HUES64 (cell line): ENCODE measurements around the gene PAIP2B. TPM values are rescaled to one million over a fixed set of nuclear protein-coding genes. Genes with fewer than 3 reads are reported as not detected.

Source experiments
- H3K27ac ChIP-seq: 2 replicates; pipeline ENCODE4 v1.7.0; 2013; ENCODE audit warnings: low read depth, low read length, inconsistent platforms
- H3K27me3 ChIP-seq: 2 replicates; pipeline ENCODE4 v1.6.1; 2013; ENCODE audit warnings: mild to moderate bottlenecking, low read length; ENCODE audit not compliant: insufficient read depth
- H3K36me3 ChIP-seq: 2 replicates; pipeline ENCODE4 v1.6.1; 2013; ENCODE audit warnings: mild to moderate bottlenecking, low read length; ENCODE audit not compliant: insufficient read depth
- H3K4me1 ChIP-seq: 2 replicates; pipeline ENCODE4 v1.6.1; 2013; ENCODE audit warnings: mild to moderate bottlenecking, low read length, moderate library complexity; ENCODE audit not compliant: insufficient read depth
- H3K4me3 ChIP-seq: 2 replicates; pipeline ENCODE4 v1.5.1; 2013; ENCODE audit warnings: mild to moderate bottlenecking, low read length, moderate library complexity
- H3K9ac ChIP-seq: 2 replicates; pipeline ENCODE4 v1.6.1; 2013; ENCODE audit warnings: mild to moderate bottlenecking, low read depth, low read length
- H3K9me3 ChIP-seq: 2 replicates; pipeline ENCODE4 v1.6.1; 2013; ENCODE audit warnings: low read depth, low read length; ENCODE audit not compliant: insufficient read depth
- WGBS: fragments of 150-250, 120-280 bp; methylation state at CpG from one replicate; pipeline ENCODE4 v1.1.7; 2013; ENCODE audit warnings: missing lambda C conversion rate; 5-methylcytosine and 5-hydroxymethylcytosine counted together
- polyA plus RNA-seq, 2 experiments: library from polyadenylated mRNA; stranded (reverse); fragments of 50-300 nt; gene quantifications; one replicate each; pipeline ENCODE4 v1.2.3, GENCODE V29; 2013

The PAIP2B gene, protein sequence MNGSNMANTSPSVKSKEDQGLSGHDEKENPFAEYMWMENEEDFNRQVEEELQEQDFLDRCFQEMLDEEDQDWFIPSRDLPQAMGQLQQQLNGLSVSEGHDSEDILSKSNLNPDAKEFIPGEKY
- polyA plus RNA-seq (2013, experiment 1 of 2): 5.8 TPM
- 7.7 TPM for polyA plus RNA-seq (2013, experiment 2 of 2)

DNA sequence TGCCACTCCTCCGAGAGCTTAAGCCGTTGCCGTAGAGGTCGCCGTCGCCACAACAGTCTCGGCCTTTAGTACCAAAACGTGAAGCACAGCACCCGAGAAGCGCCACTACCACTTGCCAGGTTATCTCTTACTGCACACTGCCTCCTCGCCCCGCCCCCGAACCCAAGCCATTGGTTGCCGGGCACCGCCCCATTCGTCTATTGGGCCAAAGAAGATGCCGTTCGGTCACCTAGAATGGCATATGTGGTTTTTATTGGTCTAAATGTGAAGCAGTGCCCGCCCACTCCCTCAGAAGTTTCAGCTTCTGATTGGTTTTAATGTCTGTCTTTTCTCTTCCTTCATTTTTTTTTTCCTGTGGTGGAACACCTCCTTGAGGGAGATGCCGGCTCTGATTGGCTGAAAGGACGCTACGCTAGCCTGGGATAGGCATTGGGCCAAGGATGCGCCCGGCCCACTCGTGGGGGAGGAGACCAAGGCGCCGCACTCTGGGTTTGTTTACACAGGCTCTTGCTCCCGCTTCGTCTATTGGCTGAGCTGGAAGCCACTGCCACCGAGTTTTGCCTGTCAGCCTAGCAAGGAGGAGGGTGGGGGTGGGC lies at the start of gene PAIP2B:
PAIP2B (minus strand) TSS at position 139 of the 596 bp plus-strand sequence. CDS start 24,514 bp downstream, outside the sequence.
- under 1% methylated on average over 30 of the region's 30 CpGs for WGBS
- H3K4me3 ChIP-seq: peak within 1 kb of the TSS; percentile 85

DNA sequence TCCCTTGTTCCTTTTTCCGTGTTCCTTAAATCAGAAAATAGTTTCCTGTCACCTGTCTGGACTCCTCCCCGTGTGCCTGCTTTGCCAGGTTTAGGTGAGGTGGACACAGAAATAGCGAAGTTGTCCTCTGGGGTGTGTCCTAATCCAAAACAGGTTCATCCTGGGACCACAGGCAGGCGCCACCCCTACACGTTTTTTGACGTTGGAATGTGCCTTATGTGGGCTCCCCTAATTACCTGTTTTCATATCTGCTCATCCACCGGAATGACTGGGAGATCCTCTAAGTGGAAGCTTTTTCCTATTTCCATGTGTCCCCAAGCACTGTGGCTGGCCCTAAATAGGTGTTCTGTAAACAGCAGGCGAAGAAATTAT lies 49.0 kb upstream of the PAIP2B start:
- WGBS: 66% methylated on average over 8 of the region's 8 CpGs
- no peak overlapping the region for H3K27ac ChIP-seq

More for the DNA sequence above, at the start of gene PAIP2B:
- H3K27ac ChIP-seq: peak within 1 kb of the TSS; percentile 55; the same call in 1 of the 2 replicates
- H3K9me3 ChIP-seq: no peaks in the 10 kb centered on the region
- H3K9ac ChIP-seq: peak within 1 kb of the TSS; percentile 73
- peaks cover 14% of the 10 kb centered on the region; the same call in 1 of the 2 replicates for H3K27me3 ChIP-seq
- H3K4me1 ChIP-seq: peaks cover 6% of the 10 kb centered on the region; the same call in 1 of the 2 replicates
- no peaks in the 10 kb centered on the region for H3K36me3 ChIP-seq

DNA sequence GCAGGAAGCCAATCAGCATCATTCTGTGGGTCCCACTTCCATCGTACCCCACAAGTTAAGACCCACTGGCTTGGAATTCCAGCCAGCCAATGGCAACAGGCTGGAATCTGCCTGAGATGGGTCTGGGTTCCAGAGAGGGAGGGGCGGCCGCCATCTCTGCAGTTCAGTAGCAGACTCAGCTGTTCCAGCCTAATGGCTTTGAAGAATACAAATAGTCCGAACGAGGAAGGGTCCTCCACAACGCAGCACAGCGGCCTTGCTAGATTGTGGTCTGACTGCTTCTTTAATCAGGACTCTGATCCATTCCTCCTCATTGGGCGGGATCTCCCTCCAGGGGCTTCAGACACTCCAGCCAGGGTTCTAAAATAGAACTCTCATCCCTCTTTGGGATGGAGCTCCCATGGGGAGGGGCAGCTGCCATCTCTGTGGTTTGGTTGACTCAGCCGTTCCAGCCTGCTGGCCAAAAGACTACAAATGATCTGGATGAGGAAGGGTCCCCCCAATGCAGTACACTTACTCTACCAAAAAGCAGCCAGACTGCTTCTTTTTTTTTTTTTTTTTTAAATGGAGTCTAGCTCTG lies 42.7 kb upstream of the PAIP2B start:
- Histone ChIP-seq H3K9ac (no peak overlapping the region), H3K27ac (no peak overlapping the region), H3K27me3 (no peaks in the 10 kb centered on the region; the same call in 1 of the 2 replicates), H3K4me1 (no peaks in the 10 kb centered on the region), H3K36me3 (no peaks in the 10 kb centered on the region), H3K4me3 (no peak overlapping the region), H3K9me3 (no peaks in the 10 kb centered on the region)
- 83% methylated on average over 9 of the region's 9 CpGs for WGBS

More for the DNA sequence above, 49.0 kb upstream of the PAIP2B start:
- Histone ChIP-seq H3K9me3 (peaks cover 4% of the 10 kb centered on the region; the same call in 1 of the 2 replicates), H3K4me1 (peaks cover 32% of the 10 kb centered on the region), H3K27me3 (peaks cover 44% of the 10 kb centered on the region), H3K36me3 (no peaks in the 10 kb centered on the region), H3K9ac (no peak overlapping the region; the same call in 1 of the 2 replicates), H3K4me3 (peak overlapping the region; percentile 23)

DNA sequence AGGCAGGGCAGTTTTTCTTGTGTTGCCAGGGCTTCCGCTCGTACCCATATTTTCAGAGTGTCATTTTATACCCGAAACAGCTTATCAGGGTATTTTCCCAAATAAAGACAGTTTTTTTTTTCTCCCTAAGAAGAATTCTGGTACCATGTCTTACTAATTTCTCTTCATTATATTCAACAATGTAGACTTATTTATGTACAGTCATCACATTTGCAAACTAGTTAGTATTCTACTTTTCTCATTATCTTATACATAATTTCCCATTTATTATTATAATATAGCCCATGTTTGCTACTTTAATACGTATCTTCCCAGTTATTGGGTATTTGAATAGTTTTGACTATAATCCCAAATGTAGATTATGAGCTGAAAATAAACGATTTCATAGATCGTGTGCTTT lies 36.5 kb upstream of the PAIP2B start:
- H3K36me3 ChIP-seq: no peaks in the 10 kb centered on the region
- 94% methylated on average over 5 of the region's 6 CpGs for WGBS
- H3K27me3 ChIP-seq: no peaks in the 10 kb centered on the region
- no peaks in the 10 kb centered on the region for H3K4me1 ChIP-seq
- H3K9me3 ChIP-seq: no peaks in the 10 kb centered on the region
- no peak overlapping the region for H3K27ac ChIP-seq
- no peak overlapping the region for H3K9ac ChIP-seq
- no peak overlapping the region for H3K4me3 ChIP-seq

DNA sequence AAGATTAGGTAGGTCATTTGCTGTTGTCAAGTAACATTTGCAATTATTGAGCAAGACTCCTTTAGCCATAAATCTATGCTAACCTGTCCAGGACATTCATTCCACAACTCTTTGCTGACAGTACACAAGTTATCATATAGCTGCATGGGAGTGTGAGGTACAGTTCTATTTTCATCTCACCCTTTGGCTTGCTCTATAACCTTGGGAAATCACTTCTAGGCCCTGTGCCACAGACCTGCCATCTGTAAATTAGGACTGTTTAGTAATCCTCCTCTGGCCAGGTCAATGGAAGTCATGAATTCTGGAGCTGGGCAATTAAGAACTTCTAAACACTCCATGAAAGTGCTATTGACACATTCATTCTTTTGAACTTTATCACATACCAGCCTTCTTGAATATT lies 34.6 kb upstream of the PAIP2B start:
- Histone ChIP-seq H3K27ac (no peak overlapping the region), H3K36me3 (no peaks in the 10 kb centered on the region), H3K4me3 (no peak overlapping the region), H3K27me3 (no peaks in the 10 kb centered on the region), H3K9ac (no peak overlapping the region), H3K9me3 (no peaks in the 10 kb centered on the region), H3K4me1 (peaks cover 3% of the 10 kb centered on the region; the same call in 1 of the 2 replicates)

DNA sequence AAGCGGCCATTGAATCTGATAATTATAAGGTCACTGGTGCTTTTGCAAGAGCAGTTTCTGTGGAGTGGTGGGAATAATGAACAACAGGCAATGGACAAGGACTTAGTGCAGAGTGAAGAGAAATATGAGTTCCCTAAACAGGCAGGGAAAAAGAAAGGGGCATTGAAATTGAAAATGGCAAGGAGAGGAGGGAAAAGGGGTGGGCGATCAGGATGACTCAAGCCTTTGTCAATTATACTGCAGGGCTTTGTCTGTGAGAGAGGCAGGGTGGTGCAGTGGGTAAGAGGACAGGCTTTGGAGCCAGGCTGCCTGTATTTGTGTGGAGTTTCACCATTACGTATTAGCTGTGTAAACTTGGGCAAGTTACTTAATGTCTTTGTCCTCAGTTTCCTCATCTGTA lies 29.5 kb upstream of the PAIP2B start:
- Histone ChIP-seq H3K9ac (no peak overlapping the region), H3K4me1 (peaks cover 3% of the 10 kb centered on the region; the same call in 1 of the 2 replicates), H3K36me3 (no peaks in the 10 kb centered on the region), H3K9me3 (no peaks in the 10 kb centered on the region; the same call in 1 of the 2 replicates), H3K4me3 (no peak overlapping the region), H3K27me3 (no peaks in the 10 kb centered on the region), H3K27ac (no peak overlapping the region)
- WGBS: 73% methylated on average over 3 of the region's 3 CpGs

DNA sequence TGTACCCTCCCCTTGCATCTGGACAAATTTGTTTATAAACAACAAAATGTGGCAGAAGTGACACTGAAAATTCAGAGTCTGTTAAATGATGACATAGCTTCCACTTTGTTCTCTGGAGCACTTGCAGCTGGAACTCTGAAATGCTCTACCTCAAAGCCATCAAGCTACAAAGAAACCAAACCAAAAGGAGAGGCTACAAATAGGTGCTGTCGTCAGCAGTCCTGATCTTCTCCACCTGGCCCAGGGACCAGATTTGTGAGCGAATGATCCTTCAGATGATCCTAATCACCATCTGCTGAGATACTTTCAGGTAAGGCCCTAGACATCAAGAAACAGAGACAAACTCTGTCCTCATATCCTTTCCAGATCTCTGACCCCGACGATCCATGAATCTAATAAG lies 27.9 kb upstream of the PAIP2B start:
- Histone ChIP-seq H3K36me3 (no peaks in the 10 kb centered on the region), H3K4me1 (peaks cover 3% of the 10 kb centered on the region; the same call in 1 of the 2 replicates), H3K9ac (no peak overlapping the region), H3K9me3 (peaks cover 5% of the 10 kb centered on the region; the same call in 1 of the 2 replicates), H3K27ac (no peak overlapping the region), H3K4me3 (no peak overlapping the region), H3K27me3 (no peaks in the 10 kb centered on the region)
- 97% methylated on average over 4 of the region's 4 CpGs for WGBS

DNA sequence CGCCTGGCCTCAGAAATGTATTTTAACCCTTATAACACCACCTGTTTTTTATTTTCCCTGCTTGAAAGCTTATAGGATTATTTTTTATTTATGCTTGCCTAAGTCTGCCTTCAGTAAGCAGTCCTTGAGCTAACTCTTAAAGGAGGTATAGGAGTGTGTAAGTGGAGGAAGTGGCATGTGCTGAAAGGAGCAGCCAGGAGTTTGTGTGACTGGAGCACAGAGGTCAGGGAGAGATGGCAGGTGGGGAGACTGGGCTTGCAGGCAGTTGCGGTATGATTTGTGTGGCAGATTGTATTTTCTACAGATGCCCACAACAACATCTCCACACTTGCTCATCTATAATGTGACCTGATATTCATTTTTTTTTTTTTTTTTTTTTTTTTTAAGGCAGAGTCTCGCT lies 27.2 kb upstream of the PAIP2B start:
- H3K4me1 ChIP-seq: peaks cover 3% of the 10 kb centered on the region; the same call in 1 of the 2 replicates
- H3K36me3 ChIP-seq: no peaks in the 10 kb centered on the region
- no peaks in the 10 kb centered on the region for H3K27me3 ChIP-seq
- H3K4me3 ChIP-seq: no peak overlapping the region
- no peak overlapping the region for H3K27ac ChIP-seq
- WGBS: 97% methylated on average over 2 of the region's 3 CpGs
- no peak overlapping the region for H3K9ac ChIP-seq
- H3K9me3 ChIP-seq: peaks cover 5% of the 10 kb centered on the region; the same call in 1 of the 2 replicates

DNA sequence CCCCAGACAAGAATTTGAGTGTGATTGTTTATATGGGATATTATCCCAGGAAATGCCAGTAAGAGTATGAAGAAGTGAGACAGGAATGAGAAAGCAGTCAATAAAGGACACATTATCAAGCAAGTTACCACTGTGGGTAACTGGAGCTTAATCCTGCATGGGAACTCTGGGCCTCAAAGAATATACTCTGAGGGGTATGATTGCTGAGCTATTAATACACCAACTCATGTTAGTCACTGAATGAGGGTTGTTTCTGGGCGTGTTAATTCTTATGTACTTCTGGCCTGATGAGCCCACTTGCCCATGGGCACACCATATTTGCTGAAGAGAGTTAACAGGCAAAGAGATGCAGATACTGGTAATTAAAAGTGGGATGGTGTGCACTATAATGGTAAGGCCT lies 26.6 kb upstream of the PAIP2B start:
- Histone ChIP-seq H3K4me3 (no peak overlapping the region), H3K27me3 (no peaks in the 10 kb centered on the region), H3K9ac (no peak overlapping the region), H3K9me3 (peaks cover 5% of the 10 kb centered on the region; the same call in 1 of the 2 replicates), H3K27ac (no peak overlapping the region), H3K4me1 (peaks cover 3% of the 10 kb centered on the region; the same call in 1 of the 2 replicates), H3K36me3 (no peaks in the 10 kb centered on the region)
- WGBS: 94% methylated on average over 1 of the region's 1 CpG

DNA sequence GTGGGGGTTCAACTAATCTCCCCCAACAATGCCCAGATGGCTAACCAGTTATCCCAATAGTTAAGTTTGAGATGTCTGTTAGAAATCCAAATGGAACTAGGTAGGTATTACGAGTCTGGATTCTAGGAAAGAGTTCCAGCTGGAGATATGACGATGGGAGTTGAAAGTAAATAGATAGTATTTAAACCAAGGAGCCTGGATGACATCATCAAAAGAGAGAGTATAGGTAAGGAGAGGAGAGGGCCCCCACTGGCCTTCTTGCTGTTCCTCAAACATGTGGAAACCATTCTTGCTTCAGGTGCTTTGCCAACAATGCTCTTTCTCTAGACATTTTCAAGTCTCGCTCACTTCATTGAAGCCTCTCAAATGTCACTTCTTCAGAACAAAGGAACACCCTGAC lies 26.0 kb upstream of the PAIP2B start:
- no peak overlapping the region for H3K4me3 ChIP-seq
- no peaks in the 10 kb centered on the region for H3K36me3 ChIP-seq
- H3K9ac ChIP-seq: no peak overlapping the region
- WGBS: 90% methylated on average over 3 of the region's 3 CpGs
- H3K27me3 ChIP-seq: no peaks in the 10 kb centered on the region
- H3K4me1 ChIP-seq: peaks cover 3% of the 10 kb centered on the region; the same call in 1 of the 2 replicates
- no peak overlapping the region for H3K27ac ChIP-seq
- H3K9me3 ChIP-seq: peaks cover 5% of the 10 kb centered on the region; the same call in 1 of the 2 replicates

DNA sequence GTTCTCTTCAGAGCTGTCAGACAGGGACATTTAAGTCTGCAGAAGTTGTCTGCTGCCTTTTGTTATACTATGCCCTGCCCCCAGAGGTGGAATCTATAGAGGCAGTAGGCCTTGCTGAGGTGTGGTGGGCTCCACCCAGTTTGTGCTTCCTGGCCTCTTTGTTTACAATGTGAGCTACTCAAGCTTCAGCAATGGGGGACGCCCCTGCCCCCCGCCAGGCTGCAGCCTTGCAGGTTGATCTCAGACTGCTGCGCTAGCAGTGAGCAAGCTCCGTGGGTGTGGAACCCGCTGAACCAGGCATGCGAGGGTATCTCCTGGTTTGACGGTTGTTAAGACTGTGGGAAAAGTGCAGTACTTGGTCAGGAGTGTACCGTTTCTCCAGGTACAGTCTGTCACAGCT lies 24.0 kb upstream of the PAIP2B start:
- H3K9me3 ChIP-seq: peaks cover 5% of the 10 kb centered on the region; the same call in 1 of the 2 replicates
- WGBS: 83% methylated on average over 8 of the region's 8 CpGs
- no peak overlapping the region for H3K4me3 ChIP-seq
- no peak overlapping the region for H3K9ac ChIP-seq
- no peaks in the 10 kb centered on the region for H3K27me3 ChIP-seq
- no peak overlapping the region for H3K27ac ChIP-seq
- no peaks in the 10 kb centered on the region for H3K36me3 ChIP-seq
- no peaks in the 10 kb centered on the region for H3K4me1 ChIP-seq
